Measurements from ENCODE around the gene MAML1.

- TF ChIP-seq EZH2 (IDR thresholded peaks at IDR 0.05; ENCODE audit: borderline replicate concordance, low read depth, low read length, severe bottlenecking), result no peak
- TF ChIP-seq CTCF (IDR thresholded peaks at IDR 0.05; ENCODE audit: borderline replicate concordance, extremely low read depth, low read length, poor library complexity, severe bottlenecking), result no peak
Measured at GRCh38 chr5:179798771-179799643, 66.4 kb downstream of the MAML1 start.
